HG03175 (cell line): ENCODE results near the gene LEFTY1.

ENCODE experiments used
- ATAC-seq: cut with Tn5 transposase; IDR thresholded peaks from one replicate; pipeline ENCODE4 v1.9.1; 2021; ENCODE audit warnings: mild to moderate bottlenecking, moderate library complexity; ENCODE audit not compliant: unreplicated experiment

LEFTY1 gene

DNA sequence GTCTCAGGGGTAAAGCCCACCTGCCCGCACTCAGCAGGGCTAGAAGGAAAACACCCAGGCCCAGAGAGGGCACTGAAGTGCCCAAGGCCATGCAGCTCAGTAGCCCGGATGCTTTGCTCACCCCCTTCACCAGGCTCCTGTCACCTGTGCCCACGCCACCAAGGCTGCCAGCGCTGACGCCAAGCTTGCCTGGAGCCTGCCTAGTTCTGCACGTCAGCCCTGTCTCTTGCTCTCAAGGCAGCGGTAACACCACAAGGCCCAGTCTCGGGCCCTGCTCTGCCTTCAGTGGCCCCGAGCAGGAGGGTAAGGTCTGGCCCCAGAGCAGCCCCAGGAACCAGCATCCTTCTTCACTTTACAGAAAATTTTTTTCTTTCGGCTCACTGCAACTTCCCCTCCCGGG is 14.5 kb downstream of the LEFTY1 start:
- ATAC-seq = no peak

GRCh38 chr1:225873281-225873850 is 15.6 kb downstream of the LEFTY1 start:
- ATAC-seq = no peak

- no peak for ATAC-seq
Measured at GRCh38 chr1:225872075-225872430, 16.9 kb downstream of the LEFTY1 start.

- no peak for ATAC-seq
Measured at GRCh38 chr1:225871359-225872074, 17.4 kb downstream of the LEFTY1 start.

DNA sequence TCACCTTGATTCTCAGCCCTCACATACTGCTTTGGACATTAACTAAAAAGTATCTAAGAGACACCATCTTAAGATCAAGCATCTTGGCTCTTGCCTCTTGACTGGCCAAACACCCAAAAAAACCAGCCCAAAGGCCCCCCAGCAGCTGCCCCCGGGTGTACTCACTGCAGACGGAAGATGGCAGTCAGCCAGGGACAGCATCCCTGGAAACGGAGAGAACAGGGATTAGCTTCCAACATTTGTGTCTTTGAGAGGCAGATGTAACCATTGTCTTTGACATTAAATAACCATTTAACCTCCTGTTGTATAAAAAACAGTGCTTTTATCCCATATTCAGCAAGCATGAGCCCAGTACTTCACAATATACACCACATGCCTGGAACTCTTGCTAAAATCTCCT is 18.0 kb downstream of the LEFTY1 start:
- no peak for ATAC-seq

- no peak for ATAC-seq
Measured at GRCh38 chr1:225868631-225869330, 20.2 kb downstream of the LEFTY1 start.

- ATAC-seq = no peak
Measured at GRCh38 chr1:225866981-225867380, 22.0 kb downstream of the LEFTY1 start.

GRCh38 chr1:225866061-225866837 is 22.7 kb downstream of the LEFTY1 start:
- ATAC-seq = no peak

- ATAC-seq = no peak
Measured at GRCh38 chr1:225865514-225865913, 23.4 kb downstream of the LEFTY1 start.

DNA sequence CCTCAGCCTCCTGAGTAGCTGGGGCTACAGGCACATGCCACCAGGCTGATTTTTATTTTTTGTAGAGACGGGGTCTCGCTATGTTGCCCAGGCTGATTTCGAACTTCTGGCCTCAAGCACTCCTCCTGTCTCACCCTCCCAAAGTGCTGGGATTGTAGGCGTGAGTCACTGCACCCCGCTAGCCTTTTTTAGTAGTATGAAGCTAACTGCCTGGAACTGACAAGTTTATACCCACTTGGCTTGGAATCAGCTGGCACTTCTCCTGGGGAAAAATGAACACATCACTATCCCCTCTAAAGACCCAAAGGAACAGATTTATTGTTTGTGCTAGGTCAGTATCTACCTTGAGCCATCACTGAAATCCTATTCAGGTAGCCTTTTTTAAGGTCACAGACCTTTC is 25.8 kb downstream of the LEFTY1 start:
- ATAC-seq = no peak

- ATAC-seq = no peak
Measured at GRCh38 chr1:225862581-225862950, 26.4 kb downstream of the LEFTY1 start.

DNA sequence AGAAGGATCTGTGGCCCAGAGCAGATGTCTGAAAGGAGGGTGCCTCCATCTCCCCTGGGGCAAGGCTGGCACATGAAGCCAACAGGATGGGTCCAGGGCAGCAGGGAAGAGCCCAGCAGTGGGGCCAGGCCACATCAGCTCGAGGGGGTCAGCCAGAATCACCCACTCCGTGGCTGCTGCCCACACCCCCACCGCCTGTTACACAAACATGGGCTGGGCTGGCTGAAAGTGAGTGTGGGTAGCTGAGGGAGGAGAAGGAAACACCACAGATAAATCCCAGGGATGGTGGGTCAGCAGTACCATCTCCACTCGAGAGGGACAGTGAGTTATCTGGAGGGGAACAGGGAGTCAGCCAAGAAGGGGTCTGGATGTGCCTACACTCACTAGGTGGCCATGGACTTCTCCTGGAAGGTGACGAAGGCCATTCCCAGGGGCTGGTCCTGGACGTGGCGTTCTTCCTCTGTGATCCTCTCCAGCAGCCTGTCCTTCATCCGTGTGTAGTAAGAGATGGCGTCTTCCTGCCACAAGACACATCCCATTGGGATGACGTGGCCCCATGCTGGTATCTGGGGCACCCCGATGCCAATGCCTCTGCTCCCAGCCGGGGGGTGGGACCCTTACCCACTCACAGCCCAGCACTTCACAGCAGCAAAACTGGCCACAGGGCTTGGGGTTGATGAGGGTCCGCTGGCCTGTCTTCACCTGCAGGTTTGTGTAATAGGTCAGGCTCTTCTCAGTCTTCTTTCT is 26.9 kb downstream of the LEFTY1 start:
- no peak for ATAC-seq

- no peak for ATAC-seq
Measured at GRCh38 chr1:225860876-225861441, 28.0 kb downstream of the LEFTY1 start.

DNA sequence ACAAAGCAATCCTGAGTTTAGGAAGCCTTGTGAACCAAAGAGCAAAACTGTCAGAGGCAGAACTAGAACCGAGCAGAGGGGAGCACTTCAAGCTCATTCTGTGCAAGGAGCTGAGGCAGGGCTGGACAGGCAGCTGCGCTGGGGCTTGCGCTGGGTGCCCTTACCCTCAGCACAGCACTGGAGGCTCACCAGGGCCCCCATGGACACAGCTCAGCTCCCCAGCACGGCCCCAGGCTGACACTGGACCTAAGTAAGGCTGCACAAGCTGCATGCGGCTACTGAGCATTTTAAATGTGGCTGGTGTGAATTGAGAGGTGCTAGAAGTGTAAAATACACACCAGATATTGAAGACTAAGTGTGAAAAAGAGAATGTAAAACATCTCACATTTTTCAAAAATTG is 28.8 kb downstream of the LEFTY1 start:
- ATAC-seq = no peak

- no peak for ATAC-seq
Measured at GRCh38 chr1:225859151-225859550, 29.8 kb downstream of the LEFTY1 start.

DNA sequence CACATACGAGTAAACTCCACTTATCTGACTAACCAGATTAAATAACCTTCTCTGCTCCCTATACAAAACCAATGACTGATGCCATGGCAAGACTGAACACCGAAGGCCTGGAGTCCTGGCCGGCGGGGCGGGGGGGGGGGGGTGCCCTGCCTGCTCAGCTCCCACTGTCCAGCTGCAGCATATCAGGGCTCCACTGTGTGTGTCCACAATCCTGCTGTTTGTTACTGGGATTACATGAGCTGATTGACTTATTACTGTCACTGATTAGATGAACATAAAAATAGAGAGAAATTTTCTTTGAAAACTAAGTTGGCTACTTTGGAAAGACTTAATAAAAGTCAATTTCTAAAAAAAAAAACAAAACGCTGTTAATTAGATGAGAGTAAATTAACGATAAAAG is 31.7 kb downstream of the LEFTY1 start:
- ATAC-seq = no peak

DNA sequence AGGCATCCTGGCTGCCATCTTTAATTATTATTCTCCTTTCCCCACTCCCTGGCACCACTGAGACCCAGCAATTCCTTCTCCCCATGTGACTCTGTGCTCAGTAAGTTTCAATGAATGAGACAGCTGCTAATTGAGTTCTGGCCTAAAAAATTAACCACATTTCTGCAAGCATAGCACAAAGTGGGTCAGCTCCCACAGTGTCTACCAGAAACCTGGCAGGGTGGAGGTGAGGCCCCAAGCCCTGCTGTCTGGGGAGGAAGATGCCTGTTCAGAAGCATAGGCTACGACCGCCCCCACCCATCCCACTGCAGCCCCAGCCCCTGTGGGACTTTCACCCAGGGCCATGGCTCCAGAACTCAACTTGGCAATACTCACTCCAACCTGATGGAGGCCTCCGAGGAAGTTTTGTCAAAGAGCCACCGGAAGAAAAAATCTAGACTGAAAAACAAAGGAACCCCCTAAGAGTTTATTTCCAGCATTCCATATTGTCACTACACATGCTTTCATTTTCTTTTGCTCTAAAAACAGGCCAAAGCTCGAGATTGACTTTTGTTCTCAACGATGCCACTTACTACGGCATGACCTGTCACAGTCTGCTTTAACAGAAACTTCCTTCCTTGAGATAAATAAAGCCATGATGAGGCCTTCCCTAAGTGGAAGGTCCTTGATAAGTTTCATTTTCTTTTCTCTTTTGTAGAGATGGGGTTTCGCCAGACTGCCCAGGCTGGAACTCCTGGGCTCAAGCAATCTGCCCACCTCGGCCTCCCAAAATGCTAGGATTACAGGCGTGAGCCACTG is 33.2 kb downstream of the LEFTY1 start:
- no peak for ATAC-seq

DNA sequence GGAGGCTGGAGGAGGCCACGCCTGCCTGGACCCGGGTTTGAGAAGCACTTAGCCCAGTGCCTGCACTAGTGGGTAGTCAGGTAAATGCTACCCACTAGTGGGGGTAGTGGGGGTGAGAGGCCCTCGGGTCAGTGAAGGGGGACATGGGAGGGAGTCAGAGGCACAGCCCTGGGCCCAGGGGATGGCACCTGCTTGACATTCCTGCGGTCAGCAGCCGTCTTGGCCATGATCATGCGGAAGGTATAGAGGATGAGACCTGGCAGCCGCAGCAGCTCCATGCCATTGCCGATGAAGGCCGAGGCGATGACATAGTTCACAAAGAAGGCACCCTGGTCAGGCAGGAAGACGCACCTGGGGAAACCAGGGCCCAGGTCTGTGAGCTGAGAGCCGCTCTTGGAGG is 35.5 kb downstream of the LEFTY1 start:
- ATAC-seq = no peak

DNA sequence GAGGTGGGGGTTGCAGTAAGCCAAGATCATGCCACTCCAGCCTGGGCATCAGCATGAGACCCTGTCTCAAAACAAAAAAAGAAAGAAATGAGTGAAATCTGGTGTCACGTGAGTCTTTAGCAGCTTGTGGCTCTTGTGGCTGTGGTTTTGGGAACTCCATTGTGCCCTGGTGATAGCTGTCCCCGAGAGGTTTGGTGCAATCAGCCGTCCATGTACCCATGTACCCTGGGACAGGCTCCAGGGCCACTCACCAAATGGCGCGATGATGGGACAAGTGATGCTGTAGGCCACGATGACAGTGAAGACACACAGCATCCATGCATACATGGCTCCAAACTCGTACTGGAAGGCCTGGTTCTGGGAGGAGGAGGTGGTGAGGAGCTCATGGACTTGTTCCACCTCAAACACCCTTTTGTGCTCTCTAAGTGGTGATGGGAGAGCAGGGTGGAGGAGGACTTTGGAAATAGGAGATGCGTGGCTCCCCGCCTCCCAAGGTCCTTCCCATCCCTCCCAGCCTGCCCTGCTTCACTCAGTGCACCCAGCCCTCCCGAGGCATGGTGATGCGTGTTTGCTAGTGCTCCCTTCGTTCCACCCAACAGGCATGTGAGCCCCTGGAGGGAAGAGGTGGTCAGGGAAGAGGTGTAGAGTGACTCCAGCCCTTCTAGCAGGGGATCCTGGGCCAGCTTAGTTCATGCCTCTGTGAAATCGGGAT is 36.4 kb downstream of the LEFTY1 start:
- no peak for ATAC-seq
